Measurements from ENCODE around the gene YWHAH.

DNA sequence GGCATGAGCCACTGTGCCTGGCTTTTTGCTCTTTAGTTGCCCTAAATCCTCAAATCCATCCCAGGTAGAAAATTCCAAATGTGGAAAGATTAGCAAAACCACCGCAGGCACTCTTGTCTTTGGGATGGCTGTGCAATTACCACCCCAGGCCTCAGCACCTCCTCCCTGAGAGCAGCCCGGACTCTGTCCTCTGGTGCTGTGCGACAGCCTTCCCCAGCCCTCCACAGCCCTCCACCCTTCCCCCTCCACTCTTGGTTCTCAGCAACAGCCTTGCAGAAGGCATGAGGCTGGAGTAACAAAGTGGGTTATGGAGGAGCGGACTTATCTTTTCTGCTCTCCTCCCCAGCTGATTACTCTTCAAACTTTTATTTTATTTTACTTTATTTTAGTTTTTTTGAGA, 44.7 kb upstream of the YWHAH start:
- TF ChIP-seq, protein P1, sequence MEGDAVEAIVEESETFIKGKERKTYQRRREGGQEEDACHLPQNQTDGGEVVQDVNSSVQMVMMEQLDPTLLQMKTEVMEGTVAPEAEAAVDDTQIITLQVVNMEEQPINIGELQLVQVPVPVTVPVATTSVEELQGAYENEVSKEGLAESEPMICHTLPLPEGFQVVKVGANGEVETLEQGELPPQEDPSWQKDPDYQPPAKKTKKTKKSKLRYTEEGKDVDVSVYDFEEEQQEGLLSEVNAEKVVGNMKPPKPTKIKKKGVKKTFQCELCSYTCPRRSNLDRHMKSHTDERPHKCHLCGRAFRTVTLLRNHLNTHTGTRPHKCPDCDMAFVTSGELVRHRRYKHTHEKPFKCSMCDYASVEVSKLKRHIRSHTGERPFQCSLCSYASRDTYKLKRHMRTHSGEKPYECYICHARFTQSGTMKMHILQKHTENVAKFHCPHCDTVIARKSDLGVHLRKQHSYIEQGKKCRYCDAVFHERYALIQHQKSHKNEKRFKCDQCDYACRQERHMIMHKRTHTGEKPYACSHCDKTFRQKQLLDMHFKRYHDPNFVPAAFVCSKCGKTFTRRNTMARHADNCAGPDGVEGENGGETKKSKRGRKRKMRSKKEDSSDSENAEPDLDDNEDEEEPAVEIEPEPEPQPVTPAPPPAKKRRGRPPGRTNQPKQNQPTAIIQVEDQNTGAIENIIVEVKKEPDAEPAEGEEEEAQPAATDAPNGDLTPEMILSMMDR (IDR thresholded peaks at IDR 0.05), result no peak
- TF ChIP-seq POLR2A (IDR thresholded peaks at IDR 0.05), result no peak
- no peak for TF ChIP-seq POLR2AphosphoS5 (IDR thresholded peaks at IDR 0.05)

Data from stomach (tissue), 4 donors.